Measurements from ENCODE around the gene NR1I3. TPM values are rescaled to one million over a fixed set of nuclear protein-coding genes. Genes with fewer than 3 reads are reported as not detected.

NR1I3 gene
- total and polyA plus RNA-seq, 3 experiments from 2014 or later = not detected

DNA sequence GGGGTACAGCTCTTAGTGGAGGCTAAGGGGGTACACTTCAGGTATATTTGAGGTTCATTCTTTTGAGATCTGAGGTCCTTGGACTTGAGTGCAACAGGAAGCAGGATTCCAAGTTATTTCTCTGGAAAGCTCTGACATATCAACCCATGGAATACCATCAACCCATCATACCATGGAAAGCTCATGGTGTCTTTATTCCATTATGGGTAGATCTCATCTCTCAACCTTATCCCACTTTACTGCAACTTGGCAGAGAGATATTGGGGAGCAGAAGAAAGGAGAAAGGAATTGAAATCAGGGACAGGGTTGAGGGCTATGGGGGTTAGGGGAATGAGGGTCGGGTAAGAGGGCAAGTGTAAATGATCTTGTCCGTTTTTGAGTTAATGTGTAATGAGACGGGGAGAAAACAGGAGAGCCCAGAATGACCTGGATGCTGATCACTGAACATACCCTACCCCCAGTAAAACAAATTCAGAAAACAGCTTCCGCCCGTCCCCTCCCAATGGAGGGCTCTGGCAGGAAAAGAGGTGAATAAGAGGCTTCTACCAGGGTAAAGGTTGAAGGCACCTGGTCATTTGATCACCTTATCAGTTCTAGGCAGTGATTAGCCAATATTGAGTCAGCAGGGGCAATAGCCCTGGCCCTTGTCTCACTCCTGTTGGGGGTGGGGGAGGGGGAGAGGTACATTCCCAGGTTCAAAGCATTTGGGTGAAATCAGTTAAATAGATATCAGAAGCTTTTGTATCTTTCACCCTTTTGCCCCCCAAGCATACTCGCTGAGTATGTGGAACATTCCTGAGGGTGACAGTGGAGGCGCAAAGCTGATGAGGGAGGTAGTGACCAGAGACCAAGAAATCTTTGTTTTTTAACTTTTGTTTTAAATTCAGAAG is 14.0 kb downstream of the NR1I3 start:
- Mint-ChIP-seq H3K36me3 (peaks cover 0 to 18% (median 3%) of the 10 kb centered on the region in 3 donors), H3K27ac (peak overlapping the region in 2 of 8 donors; percentile 52 to 82)

DNA sequence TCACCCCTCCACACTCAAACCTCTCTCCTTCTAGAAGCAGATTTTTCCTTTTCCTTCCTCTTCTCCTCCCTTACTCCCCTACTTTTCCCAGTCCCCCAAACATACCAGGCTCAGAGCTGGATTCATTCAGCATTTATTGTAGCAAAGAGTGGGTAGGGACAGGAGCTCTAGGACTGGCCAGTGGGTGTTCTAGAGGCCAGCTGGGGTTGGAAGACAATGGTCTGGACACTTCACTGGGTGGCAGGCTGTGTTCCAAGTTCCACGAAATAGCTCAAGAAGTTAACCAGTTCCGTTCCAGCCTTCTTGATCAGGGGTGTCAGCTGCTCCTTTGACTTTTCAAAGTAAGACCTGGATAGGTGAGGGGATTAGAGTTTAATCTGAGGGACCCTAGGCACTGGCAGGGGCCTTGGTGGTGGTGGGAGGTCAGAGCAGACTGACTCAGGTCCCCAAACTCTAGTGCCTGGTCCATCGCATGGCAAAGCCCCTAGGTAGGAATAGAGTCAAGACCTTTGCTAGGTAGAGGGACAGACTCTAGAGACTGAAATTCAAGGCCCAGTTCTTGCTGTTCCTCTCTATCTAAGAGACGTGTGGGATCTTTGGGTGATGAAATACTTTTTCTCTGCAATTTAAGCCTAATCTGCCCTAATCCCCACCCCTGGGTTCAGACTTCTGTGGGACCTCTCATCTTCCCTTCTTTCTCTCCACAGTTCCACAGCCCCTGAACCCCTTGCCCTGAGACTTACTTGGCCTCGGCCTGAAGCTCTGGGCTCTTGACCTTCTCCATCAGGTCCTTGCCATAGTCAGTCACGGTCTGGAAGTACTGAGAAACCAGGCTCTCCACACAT is 15.6 kb downstream of the NR1I3 start:
- Mint-ChIP-seq H3K27ac (peak overlapping the region in 2 of 8 donors; percentile 5 to 9), H3K9me3 (no peaks in the 10 kb centered on the region), H3K36me3 (peaks cover 0 to 3% (median 0%) of the 10 kb centered on the region in 3 donors), H3K27me3 (peaks cover 0 to 3% of the 10 kb centered on the region in 2 donors), H3K4me1 (peaks cover 36 to 51% (median 40%) of the 10 kb centered on the region in 3 donors), H3K4me3 (no peak overlapping the region)
- no peaks in the 10 kb centered on the region for H3K9me3 ChIP-seq (ENCODE audit: low read length)
- no peak overlapping the region for H3K27ac ChIP-seq (ENCODE audit: low read depth, low read length)
- no peaks in the 10 kb centered on the region for H3K36me3 ChIP-seq (ENCODE audit: insufficient read depth, low read length)
- POLR2A ChIA-PET = interaction anchor here (0.6 to 0.9 kb wide), 2 partner anchors 20 to 119 kb away, joined by 3 read pairs; partner anchors contain the start of gene NDUFS2
- peaks cover 48% of the 10 kb centered on the region for H3K4me1 ChIP-seq (ENCODE audit: insufficient read depth, low read length)
- DNase-seq = no peak
- CTCF ChIA-PET = interaction anchor here (1.0 to 10.3 kb wide), 5 partner anchors 15 to 161 kb away, joined by 3 to 197 read pairs (median 7); partner anchors contain the start of genes NDUFS2 and PPOX
- H3K4me3 ChIP-seq (ENCODE audit: low read length) = no peak overlapping the region
- no peaks in the 10 kb centered on the region for H3K27me3 ChIP-seq (ENCODE audit: insufficient read depth, low read length, poor library complexity, severe bottlenecking)

More for the DNA sequence above, 14.0 kb downstream of the NR1I3 start:
- Histone ChIP-seq H3K36me3 (ENCODE audit: insufficient read depth, low read length) (peaks cover 10% of the 10 kb centered on the region), H3K27me3 (ENCODE audit: insufficient read depth, low read length, poor library complexity, severe bottlenecking) (no peaks in the 10 kb centered on the region), H3K4me3 (ENCODE audit: low read length) (no peak overlapping the region), H3K4me1 (ENCODE audit: insufficient read depth, low read length) (peaks cover 37% of the 10 kb centered on the region), H3K9me3 (ENCODE audit: low read length) (no peaks in the 10 kb centered on the region), H3K27ac (ENCODE audit: low read depth, low read length) (no peak overlapping the region)
- Mint-ChIP-seq H3K4me3 (no peak overlapping the region), H3K9me3 (no peaks in the 10 kb centered on the region), H3K4me1 (peaks cover 33 to 42% (median 36%) of the 10 kb centered on the region in 3 donors), H3K27me3 (peaks cover 0 to 3% of the 10 kb centered on the region in 2 donors)
- no peak for DNase-seq
- POLR2A ChIA-PET = no interaction called here
- CTCF ChIA-PET = interaction anchor here (0.8 to 10.3 kb wide), 7 partner anchors 17 to 165 kb away, joined by 3 to 197 read pairs (median 7); partner anchors contain the start of gene NDUFS2

DNA sequence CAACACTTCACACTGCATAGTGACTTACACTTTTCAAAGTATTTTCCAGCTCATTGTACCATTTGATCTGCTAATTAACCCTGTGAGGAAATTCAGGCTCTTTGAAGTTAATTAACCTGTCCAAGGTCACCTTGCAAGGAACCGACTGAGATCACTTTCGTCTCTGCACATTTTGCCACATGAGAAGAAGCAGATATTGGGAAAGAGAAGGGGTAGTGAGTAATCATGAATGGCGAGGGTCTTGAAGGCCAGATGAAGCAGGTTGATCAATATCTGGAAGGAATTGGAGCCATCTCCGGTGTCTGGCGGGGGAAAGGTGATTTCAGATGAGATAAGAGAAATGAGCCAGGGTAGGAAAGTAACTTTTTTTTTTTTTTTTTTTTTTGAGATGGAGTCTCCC is 18.0 kb downstream of the NR1I3 start:
- Histone ChIP-seq H3K4me1 (ENCODE audit: insufficient read depth, low read length) (peaks cover 36% of the 10 kb centered on the region), H3K36me3 (ENCODE audit: insufficient read depth, low read length) (no peaks in the 10 kb centered on the region), H3K27me3 (ENCODE audit: insufficient read depth, low read length, poor library complexity, severe bottlenecking) (no peaks in the 10 kb centered on the region), H3K27ac (ENCODE audit: low read depth, low read length) (no peak overlapping the region), H3K4me3 (ENCODE audit: low read length) (no peak overlapping the region), H3K9me3 (ENCODE audit: low read length) (no peaks in the 10 kb centered on the region)
- Mint-ChIP-seq H3K4me1 (peaks cover 23 to 41% (median 29%) of the 10 kb centered on the region in 3 donors), H3K9me3 (no peaks in the 10 kb centered on the region), H3K4me3 (no peak overlapping the region), H3K27me3 (peaks cover 0 to 3% of the 10 kb centered on the region in 2 donors), H3K27ac (no peak overlapping the region), H3K36me3 (peaks cover 0 to 3% (median 0%) of the 10 kb centered on the region in 3 donors)
- no peak for DNase-seq
- ChIA-PET CTCF (interaction anchor here (1.0 to 3.1 kb wide), 5 partner anchors 9 to 162 kb away, joined by 4 to 14 read pairs (median 9); partner anchors contain the start of gene PPOX), POLR2A (interaction anchor here (0.6 to 1.1 kb wide), 3 partner anchors 13 to 18 kb away, joined by 3 to 8 read pairs (median 3); partner anchors contain the start of gene NDUFS2)

GRCh38 chr1:161219078-161219892 is 18.7 kb downstream of the NR1I3 start:
- no peak for DNase-seq
- Histone ChIP-seq H3K4me3 (ENCODE audit: low read length) (no peak overlapping the region), H3K27ac (ENCODE audit: low read depth, low read length) (no peak overlapping the region), H3K9me3 (ENCODE audit: low read length) (no peaks in the 10 kb centered on the region), H3K27me3 (ENCODE audit: insufficient read depth, low read length, poor library complexity, severe bottlenecking) (no peaks in the 10 kb centered on the region), H3K4me1 (ENCODE audit: insufficient read depth, low read length) (peaks cover 37% of the 10 kb centered on the region), H3K36me3 (ENCODE audit: insufficient read depth, low read length) (peaks cover 1% of the 10 kb centered on the region)
- Mint-ChIP-seq H3K27ac (peak overlapping the region in 4 of 8 donors; percentile 27 to 68 (median 54)), H3K9me3 (no peaks in the 10 kb centered on the region), H3K36me3 (peaks cover 0 to 9% (median 2%) of the 10 kb centered on the region in 3 donors), H3K4me1 (peaks cover 24 to 42% (median 31%) of the 10 kb centered on the region in 3 donors), H3K4me3 (no peak overlapping the region), H3K27me3 (peaks cover 0 to 3% of the 10 kb centered on the region in 2 donors)
- POLR2A ChIA-PET = interaction anchor here (0.6 to 1.1 kb wide), 2 partner anchors 13 to 17 kb away, joined by 3 read pairs; partner anchors contain the start of gene NDUFS2
- CTCF ChIA-PET = interaction anchor here (0.6 to 5.1 kb wide), 7 partner anchors 7 to 163 kb away, joined by 4 to 31 read pairs (median 9); partner anchors contain the start of genes PPOX and TOMM40L

GRCh38 chr1:161218301-161219077 is 19.5 kb downstream of the NR1I3 start:
- Histone ChIP-seq H3K9me3 (ENCODE audit: low read length) (no peaks in the 10 kb centered on the region), H3K4me3 (ENCODE audit: low read length) (no peak overlapping the region), H3K36me3 (ENCODE audit: insufficient read depth, low read length) (peaks cover 9% of the 10 kb centered on the region), H3K27ac (ENCODE audit: low read depth, low read length) (no peak overlapping the region), H3K27me3 (ENCODE audit: insufficient read depth, low read length, poor library complexity, severe bottlenecking) (no peaks in the 10 kb centered on the region), H3K4me1 (ENCODE audit: insufficient read depth, low read length) (peaks cover 37% of the 10 kb centered on the region)
- CTCF ChIA-PET = interaction anchor here (1.6 to 5.1 kb wide), 5 partner anchors 8 to 164 kb away, joined by 5 to 31 read pairs (median 11); partner anchors contain the start of genes PPOX and TOMM40L
- no peaks in the 10 kb centered on the region for H3K9me3 Mint-ChIP-seq
- POLR2A ChIA-PET = no interaction called here
- H3K4me3 Mint-ChIP-seq = peak overlapping the region in 3 of 7 donors; percentile 17 to 72 (median 43)
- peaks cover 0 to 3% of the 10 kb centered on the region in 2 donors for H3K27me3 Mint-ChIP-seq
- H3K27ac Mint-ChIP-seq = peak overlapping the region; percentile 4 to 80 (median 64)
- peaks cover 5 to 17% (median 9%) of the 10 kb centered on the region in 3 donors for H3K36me3 Mint-ChIP-seq
- H3K4me1 Mint-ChIP-seq = peaks cover 24 to 42% (median 31%) of the 10 kb centered on the region in 3 donors
- DNase-seq = peak in 1 of 5 donors; percentile 37

- peaks cover 10 to 23% (median 14%) of the 10 kb centered on the region in 3 donors for H3K36me3 Mint-ChIP-seq
- H3K9me3 ChIP-seq (ENCODE audit: low read length) = no peaks in the 10 kb centered on the region
- H3K9me3 Mint-ChIP-seq = no peaks in the 10 kb centered on the region
- no peak overlapping the region for H3K27ac ChIP-seq (ENCODE audit: low read depth, low read length)
- H3K27me3 ChIP-seq (ENCODE audit: insufficient read depth, low read length, poor library complexity, severe bottlenecking) = no peaks in the 10 kb centered on the region
- no peak for DNase-seq
- ChIA-PET CTCF (interaction anchor here (2.3 to 5.1 kb wide), 3 partner anchors 9 to 164 kb away, joined by 5 to 31 read pairs (median 14); partner anchors contain the start of gene TOMM40L), POLR2A (no interaction called here)
- peaks cover 15% of the 10 kb centered on the region for H3K36me3 ChIP-seq (ENCODE audit: insufficient read depth, low read length)
- H3K4me3 ChIP-seq (ENCODE audit: low read length) = no peak overlapping the region
- peaks cover 0 to 3% of the 10 kb centered on the region in 2 donors for H3K27me3 Mint-ChIP-seq
- peak overlapping the region in 2 of 8 donors; percentile 78 to 80 for H3K27ac Mint-ChIP-seq
- peaks cover 24 to 42% (median 31%) of the 10 kb centered on the region in 3 donors for H3K4me1 Mint-ChIP-seq
- H3K4me1 ChIP-seq (ENCODE audit: insufficient read depth, low read length) = peaks cover 37% of the 10 kb centered on the region
- H3K4me3 Mint-ChIP-seq = peak overlapping the region in 2 of 7 donors; percentile 17 to 23
These were observed 20.2 kb downstream of the NR1I3 start for GRCh38 chr1:161217831-161218230.

Data from CD8-positive, alpha-beta memory T cell (primary cell).